GM12892 (cell line): ENCODE data around the gene EFNB2.

Experiments
- POLR2A ChIP-seq: IDR thresholded peaks from 2 replicates; pipeline ENCODE4 v1.6.1; 2011; ENCODE audit warnings: low read depth, low read length, control low read depth
- POLR2AphosphoS5 ChIP-seq: IDR thresholded peaks from 2 replicates; pipeline ENCODE4 v1.6.1; 2011; ENCODE audit warnings: low read depth, low read length, control low read depth

DNA sequence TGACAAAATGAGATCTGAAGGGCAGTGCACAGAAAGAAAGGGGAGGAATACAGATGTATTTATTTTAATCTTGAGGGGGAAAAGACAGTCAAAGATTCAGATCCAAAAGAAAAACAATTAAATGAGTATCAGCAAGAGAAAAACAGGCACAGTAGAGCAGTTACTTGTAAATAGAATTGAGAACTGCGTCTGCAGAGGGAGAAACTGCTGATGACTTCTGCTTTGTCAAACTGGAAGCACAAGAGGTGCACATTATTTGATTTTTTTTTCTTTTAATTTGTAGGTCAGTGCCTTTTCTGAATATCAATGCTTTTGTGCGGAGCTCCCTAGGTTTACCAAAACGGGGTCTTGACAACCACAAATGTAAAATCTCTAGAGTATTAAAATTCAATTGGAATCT, 37.3 kb downstream of the EFNB2 start:
- TF ChIP-seq POLR2AphosphoS5 (no peak), POLR2A (no peak)
